IPS-NIHi7 (cell line): ENCODE results near the gene ISLR2.
"Not testable (repeated sequence)": the region's sequence is repeated elsewhere in the genome, so short reads cannot be mapped to it uniquely, and the experiment has no call there.

Source experiments
- DNase-seq: peaks from one replicate; pipeline ENCODE4 v3.0.0; 2012; ENCODE audit warnings: mixed read lengths; ENCODE audit errors: extremely low spot score

Gene ISLR2

GRCh38 chr15:74156678-74157411, 26.5 kb downstream of the ISLR2 start:
- DNase-seq, result no peak

GRCh38 chr15:74157868-74158827, 27.8 kb downstream of the ISLR2 start:
- no peak for DNase-seq

GRCh38 chr15:74158855-74159650, 28.7 kb downstream of the ISLR2 start:
- DNase-seq, result no peak

GRCh38 chr15:74159773-74160172, 29.4 kb downstream of the ISLR2 start:
- DNase-seq, result no peak

- DNase-seq, result not testable (repeated sequence)
Observed at GRCh38 chr15:74160390-74160789, 30.0 kb downstream of the ISLR2 start.

- not testable (repeated sequence) for DNase-seq
Observed at GRCh38 chr15:74162195-74162536, 31.8 kb downstream of the ISLR2 start.

- DNase-seq, result no peak
Observed at GRCh38 chr15:74165461-74165860, 35.1 kb downstream of the ISLR2 start.

GRCh38 chr15:74167891-74168331, 37.5 kb downstream of the ISLR2 start:
- no peak for DNase-seq

GRCh38 chr15:74168711-74169126, 38.3 kb downstream of the ISLR2 start:
- DNase-seq, result no peak

- no peak for DNase-seq
Observed at GRCh38 chr15:74170071-74170844, 39.9 kb downstream of the ISLR2 start.

GRCh38 chr15:74170875-74171578, 40.6 kb downstream of the ISLR2 start:
- DNase-seq, result no peak

GRCh38 chr15:74171965-74172541, 41.7 kb downstream of the ISLR2 start:
- DNase-seq, result no peak

- peak; percentile 59 for DNase-seq
Observed at GRCh38 chr15:74172701-74173379, 42.5 kb downstream of the ISLR2 start.

GRCh38 chr15:74173380-74174218, 43.2 kb downstream of the ISLR2 start, which contains the start of gene ISLR:
ISLR (plus strand) TSS chr15:74173710; CDS start chr15:74174859, 1,149 bp downstream.
- no peak for DNase-seq

GRCh38 chr15:74174219-74174957, 44.0 kb downstream of the ISLR2 start:
- peak; percentile 38 for DNase-seq

- DNase-seq, result no peak
Observed at GRCh38 chr15:74174958-74175253, 44.5 kb downstream of the ISLR2 start.

GRCh38 chr15:74175271-74176191, 45.1 kb downstream of the ISLR2 start:
- no peak for DNase-seq
